GM12878 (cell line): ENCODE measurements around the gene ATP1A1. TPM values are rescaled to one million over a fixed set of nuclear protein-coding genes. Genes with fewer than 3 reads are reported as not detected.

ENCODE experiments used
- ATAC-seq: fragments of 200-7000 bp; cut with Tn5 transposase; 3 replicates; pipeline ENCODE4 v1.9.1; 2020; ENCODE audit warnings: mild to moderate bottlenecking, moderate library complexity
- BruUV-seq: library from RNA; stranded (reverse); fragments of 400-500 nt; replicated peaks from 2 replicates; lab custom pipeline; 2021; lab: Mats Ljungman, UMichigan
- CTCF ChIA-PET: fragments of 300-600 bp; sonication (Branson Sonifier 250); formaldehyde crosslinking; extraction: SDS; loops from one replicate; lab custom pipeline; 2021; ENCODE audit warnings: inconsistent platforms; lab: Yijun Ruan, JAX
- POLR2A ChIA-PET: fragments of 350-600 bp; formaldehyde crosslinking; extraction: SDS; loops from one replicate; lab custom pipeline; 2021; ENCODE audit warnings: inconsistent platforms; lab: Charles Lee
- RAD21 ChIA-PET: fragments of 300-600 bp; sonication (Branson Sonifier 250); formaldehyde crosslinking; loops from one replicate; lab custom pipeline; 2023; ENCODE audit warnings: antibody characterized with exemption; ENCODE audit not compliant: unreplicated experiment; lab: Charles Lee
- SMC1A ChIA-PET: fragments of 300-600 bp; sonication (Branson Sonifier 250); formaldehyde crosslinking; loops from one replicate; lab custom pipeline; 2023; ENCODE audit not compliant: unreplicated experiment, uncharacterized antibody; lab: Charles Lee
- DNase-seq: peaks from one replicate; pipeline ENCODE4 v3.0.0-alpha.2; 2011; ENCODE audit warnings: low read depth, low spot score
- FAIRE-seq: peaks from 3 replicates; lab custom pipeline; 2011; peaks lifted over from hg19 to GRCh38; lab: Jason Lieb, UNC
- H2AFZ ChIP-seq: 2 replicates; pipeline ENCODE4 v1.6.0; 2011; ENCODE audit warnings: low read depth, low read length, control low read depth; ENCODE audit not compliant: control insufficient read depth
- H3K27ac ChIP-seq: 2 replicates; pipeline ENCODE4 v1.5.1; 2011; ENCODE audit warnings: control low read depth; ENCODE audit not compliant: control insufficient read depth, insufficient read depth
- H3K27me3 ChIP-seq, 2 experiments: replicated peaks in 1 of 2; 2 replicates each; pipeline versions ENCODE4 v1.6.0 to v1.6.1; 2011; ENCODE audit warnings: low read length in 1 of 2; ENCODE audit not compliant: control insufficient read depth in 2 of 2, insufficient read depth in 2 of 2
- H3K36me3 ChIP-seq, 2 experiments: 2 replicates each; pipeline ENCODE4 v1.5.1; 2011; ENCODE audit warnings: low read length in 1 of 2; ENCODE audit not compliant: control insufficient read depth in 2 of 2, insufficient read depth in 2 of 2
- H3K4me1 ChIP-seq: 2 replicates; pipeline ENCODE4 v1.6.1; 2011; ENCODE audit warnings: mild to moderate bottlenecking, low read length, moderate library complexity, mixed read lengths; ENCODE audit not compliant: control insufficient read depth, insufficient read depth
- H3K4me2 ChIP-seq: 2 replicates; pipeline ENCODE4 v1.6.0; 2011; ENCODE audit warnings: control low read depth; ENCODE audit not compliant: control insufficient read depth, insufficient read depth
- H3K4me3 ChIP-seq: fragments of 200-600 bp; sonication (generic); 2 replicates; pipeline ENCODE4 v1.5.1; 2016
- H3K79me2 ChIP-seq: 2 replicates; pipeline ENCODE4 v1.6.0; 2011; ENCODE audit warnings: low read length; ENCODE audit not compliant: control insufficient read depth, insufficient read depth
- H3K9ac ChIP-seq: 2 replicates; pipeline ENCODE4 v1.8.0; 2011; ENCODE audit warnings: low read length, control low read depth, mixed read lengths; ENCODE audit not compliant: control insufficient read depth, insufficient read depth
- H3K9me3 ChIP-seq: replicated peaks from 3 replicates; pipeline ENCODE4 v1.5.1; 2011; ENCODE audit warnings: mild to moderate bottlenecking, low read length; ENCODE audit not compliant: control insufficient read depth, insufficient read depth
- H4K20me1 ChIP-seq: 2 replicates; pipeline ENCODE4 v1.6.0; 2011; ENCODE audit not compliant: control insufficient read depth, insufficient read depth
- EGR1 ChIP-seq, 2 experiments: IDR thresholded peaks; 1 replicate in 1 of 2; 2 replicates in 1 of 2; pipeline ENCODE4 v1.6.1; 2011 to 2012; ENCODE audit warnings: low read depth in 2 of 2, low read length in 2 of 2, borderline replicate concordance in 1 of 2, mild to moderate bottlenecking in 1 of 2, moderate library complexity in 1 of 2
- EZH2 ChIP-seq: IDR thresholded peaks from 2 replicates; pipeline ENCODE4 v1.6.1; 2012; ENCODE audit warnings: low read depth, mild to moderate bottlenecking, control low read depth, inconsistent platforms, low read length, borderline replicate concordance; ENCODE audit not compliant: control insufficient read depth
- HDAC2 ChIP-seq: fragments of 200-600 bp; sonication (generic); IDR thresholded peaks from 2 replicates; pipeline ENCODE4 v1.6.1; 2017
- IKZF2 ChIP-seq, 2 experiments: fragments of 450-650 bp; IDR thresholded peaks; 2 replicates each; pipeline ENCODE4 v1.6.1; 2017; ENCODE audit warnings: mild to moderate bottlenecking in 2 of 2, moderate library complexity in 2 of 2
- NR2F1 ChIP-seq: fragments of 450-650 bp; conservative IDR thresholded peaks from 2 replicates; pipeline ENCODE4 v1.6.1; 2017; ENCODE audit warnings: mild to moderate bottlenecking
- PML ChIP-seq: IDR thresholded peaks from 2 replicates; pipeline ENCODE4 v1.6.1; 2012; ENCODE audit warnings: low read length, inconsistent platforms
- POLR2AphosphoS2 ChIP-seq: IDR thresholded peaks from 2 replicates; pipeline ENCODE4 v1.6.1; 2011; ENCODE audit warnings: low read depth, mild to moderate bottlenecking, low read length, improper control_type of control experiment, moderate library complexity
- SIX5 ChIP-seq: IDR thresholded peaks from 2 replicates; pipeline ENCODE4 v1.6.1; 2011; ENCODE audit warnings: mild to moderate bottlenecking, low read depth, low read length, moderate library complexity; ENCODE audit not compliant: severe bottlenecking
- WGBS: methylation state at CpG from one replicate; pipeline ENCODE4 v1.1.6; 2016; ENCODE audit warnings: low lambda C conversion rate; ENCODE audit not compliant: insufficient replicate concordance, insufficient coverage; ENCODE audit errors: missing lambda C conversion rate; 5-methylcytosine and 5-hydroxymethylcytosine counted together
- in situ Hi-C: fragments of 300-500 bp; cut with MboI; formaldehyde crosslinking; loops from 9 replicates; pipeline ENCODE4 v1.14.3; 2018; ENCODE audit warnings: mixed read lengths
- intact Hi-C: fragments of 100-400 bp; cut with micrococcal nuclease; formaldehyde crosslinking; loops from one replicate; pipeline ENCODE4 v1.14.2; 2022; ENCODE audit not compliant: unreplicated experiment
- polyA plus RNA-seq, 11 experiments: library from polyadenylated mRNA; depleted of rRNA in 4 of 11; unstranded in 6 of 11; stranded (reverse) in 5 of 11; fragments of >200 nt; fragmentation: Nextera tagmentation in 4 of 11; fragmentation: Illumina TruSeq in 1 of 11; extraction: Ambion mirVana in 4 of 11; extraction: Trizol in 1 of 11; gene quantifications; 1 replicate in 1 of 11; 2 replicates in 10 of 11; pipeline versions ENCODE4 v1.2.1 to v1.2.3, GENCODE V29; 2011 to 2016; ENCODE audit warnings: inconsistent platforms in 2 of 11, missing spikeins in 2 of 11, low read depth in 1 of 11
- total RNA-seq, 4 experiments: library from RNA; depleted of rRNA in 3 of 4; stranded (reverse); fragments of >200 nt in 3 of 4; fragmentation: Illumina TruSeq in 1 of 4; extraction: Trizol in 1 of 4; gene quantifications; 2 replicates each; pipeline versions ENCODE4 v1.2.1 to v1.2.3, GENCODE V29; 2013 to 2021
- TF ChIP-seq, protein P1 (sequence below), 3 experiments: IDR thresholded peaks in 2 of 3; conservative IDR thresholded peaks in 1 of 3; 2 replicates each; pipeline ENCODE4 v1.5.1; 2011; ENCODE audit warnings: low read depth in 3 of 3, low read length in 3 of 3, mild to moderate bottlenecking in 3 of 3, control low read depth in 2 of 3, moderate library complexity in 2 of 3, inconsistent platforms in 1 of 3, mixed read lengths in 1 of 3; ENCODE audit not compliant: control insufficient read depth in 2 of 3, insufficient read depth in 1 of 3; ENCODE audit errors: extremely low read depth in 1 of 3
- TF ChIP-seq, protein P2 (sequence below): fragments of 450-650 bp; IDR thresholded peaks from 2 replicates; pipeline ENCODE4 v1.6.1; 2017; ENCODE audit warnings: mild to moderate bottlenecking, moderate library complexity
- TF ChIP-seq, protein P3 (sequence below): IDR thresholded peaks from 2 replicates; pipeline ENCODE4 v1.6.1; 2012; ENCODE audit warnings: mild to moderate bottlenecking, low read depth, low read length

The ATP1A1 gene
- total and polyA plus RNA-seq, 10 of the 15 experiments (the other 5 are each of a cell fraction or from before 2014, with no cell fraction given) = 113 to 566 (median 313) TPM

DNA sequence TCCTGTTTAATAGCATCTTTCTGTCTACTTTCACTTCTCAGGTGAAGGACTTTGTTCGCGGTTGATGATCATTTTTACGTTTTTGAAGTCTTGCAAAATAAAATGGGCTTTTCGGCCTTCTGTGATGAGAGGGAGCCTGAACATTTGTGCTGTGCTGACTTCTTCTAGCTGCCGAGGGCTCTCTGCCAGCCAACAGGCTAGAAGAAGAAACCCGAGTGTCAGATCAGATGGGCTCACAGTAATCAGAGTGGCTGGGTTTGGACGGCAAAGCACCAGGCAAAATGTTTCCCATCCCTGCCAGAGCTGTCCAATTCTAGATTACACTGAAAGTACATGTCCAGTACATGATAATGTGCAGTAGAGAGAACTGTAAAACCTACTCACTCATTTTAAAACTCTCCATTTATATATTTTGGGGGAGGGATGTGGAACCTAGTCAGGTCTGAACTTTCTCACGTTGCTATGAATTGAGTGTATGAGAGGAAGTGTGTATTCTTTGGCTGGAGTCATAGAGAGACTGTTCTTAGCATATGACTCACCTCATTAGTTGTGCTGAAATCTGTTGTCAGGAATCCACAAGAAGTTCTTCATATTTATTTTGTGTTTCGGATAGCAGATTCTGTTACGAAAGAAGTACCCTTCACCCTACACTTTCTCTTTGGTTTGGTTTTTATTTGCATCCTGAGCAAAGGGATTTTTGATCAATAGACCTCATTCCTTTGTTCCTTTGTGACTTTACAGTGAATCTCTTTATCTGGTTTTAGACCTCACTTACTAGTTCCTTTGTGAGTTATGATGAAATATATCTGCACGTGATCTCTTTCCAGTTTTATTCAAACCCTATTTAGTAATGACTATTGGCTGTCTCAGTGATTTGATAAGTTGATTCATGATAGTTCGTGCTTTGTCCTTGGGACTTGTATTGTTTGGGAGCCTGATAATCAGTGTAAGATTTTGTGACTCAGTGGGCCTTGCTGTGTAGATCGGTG lies 4.8 kb downstream of the ATP1A1 start:
- Histone ChIP-seq H3K9me3 (no peaks in the 10 kb centered on the region), H3K4me2 (peak overlapping the region; percentile 89), H3K4me3 (peak overlapping the region; percentile 95), H3K79me2 (peaks cover 97% of the 10 kb centered on the region), H2AFZ (peak overlapping the region; percentile 11), H3K9ac (peak overlapping the region; percentile 76), H3K27ac (peak overlapping the region; percentile 96), H3K27me3 (no peaks in the 10 kb centered on the region), H4K20me1 (no peaks in the 10 kb centered on the region), H3K36me3 (peaks cover 0 to 2% of the 10 kb centered on the region in 2 experiments; a peak in 1 of 4 replicates), H3K4me1 (peaks cover 38% of the 10 kb centered on the region)
- ChIA-PET RAD21 (interaction anchor here (1.2 to 5.4 kb wide), 4 partner anchors 40 to 239 kb away, joined by 4 to 30 read pairs (median 13); no protein-coding TSS in a partner anchor), POLR2A (interaction anchor here (2.7 to 2.9 kb wide), 3 partner anchors 9 to 40 kb away, joined by 7 to 13 read pairs (median 11); no protein-coding TSS in a partner anchor), CTCF (interaction anchor here (3.9 kb wide), 1 partner anchor 107 kb away, joined by 15 read pairs; no protein-coding TSS in a partner anchor), SMC1A (interaction anchor here (0.7 to 2.2 kb wide), 3 partner anchors 121 to 239 kb away, joined by 3 to 6 read pairs (median 4); no protein-coding TSS in a partner anchor)
- ATAC-seq (peak; percentile 60), DNase-seq (peak; percentile 96), FAIRE-seq (peak; percentile 96)
- WGBS = 2% methylated on average over 13 of the region's 13 CpGs
- no TSS peak for BruUV-seq
- intact Hi-C loops (loop anchor here (1.0 to 5.0 kb wide), 6 partner anchors 41 to 684 kb away; partner anchors contain the start of gene TTF2), in situ Hi-C loops (no loop called here)
- no peak for TF ChIP-seq EZH2
- TF ChIP-seq EGR1 (IDR thresholded peaks at IDR 0.05; ENCODE audit: borderline replicate concordance in 1 of 2, low read depth in 2 of 2, low read length in 2 of 2) = no peak
- TF ChIP-seq, protein P1, sequence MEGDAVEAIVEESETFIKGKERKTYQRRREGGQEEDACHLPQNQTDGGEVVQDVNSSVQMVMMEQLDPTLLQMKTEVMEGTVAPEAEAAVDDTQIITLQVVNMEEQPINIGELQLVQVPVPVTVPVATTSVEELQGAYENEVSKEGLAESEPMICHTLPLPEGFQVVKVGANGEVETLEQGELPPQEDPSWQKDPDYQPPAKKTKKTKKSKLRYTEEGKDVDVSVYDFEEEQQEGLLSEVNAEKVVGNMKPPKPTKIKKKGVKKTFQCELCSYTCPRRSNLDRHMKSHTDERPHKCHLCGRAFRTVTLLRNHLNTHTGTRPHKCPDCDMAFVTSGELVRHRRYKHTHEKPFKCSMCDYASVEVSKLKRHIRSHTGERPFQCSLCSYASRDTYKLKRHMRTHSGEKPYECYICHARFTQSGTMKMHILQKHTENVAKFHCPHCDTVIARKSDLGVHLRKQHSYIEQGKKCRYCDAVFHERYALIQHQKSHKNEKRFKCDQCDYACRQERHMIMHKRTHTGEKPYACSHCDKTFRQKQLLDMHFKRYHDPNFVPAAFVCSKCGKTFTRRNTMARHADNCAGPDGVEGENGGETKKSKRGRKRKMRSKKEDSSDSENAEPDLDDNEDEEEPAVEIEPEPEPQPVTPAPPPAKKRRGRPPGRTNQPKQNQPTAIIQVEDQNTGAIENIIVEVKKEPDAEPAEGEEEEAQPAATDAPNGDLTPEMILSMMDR (IDR thresholded peaks at IDR 0.05 in 2 of 3, conservative IDR thresholded peaks at IDR 0.05 in 1 of 3; ENCODE audit: control insufficient read depth in 2 of 3, extremely low read depth in 1 of 3, insufficient read depth in 1 of 3, low read depth in 3 of 3, low read length in 3 of 3) = no peak
- TF ChIP-seq POLR2AphosphoS2 = 0 out of 2 replicates have a peak, but pooled peaks have one; percentile 20
- TF ChIP-seq PML = peak; percentile 72
- TF ChIP-seq, protein P2, sequence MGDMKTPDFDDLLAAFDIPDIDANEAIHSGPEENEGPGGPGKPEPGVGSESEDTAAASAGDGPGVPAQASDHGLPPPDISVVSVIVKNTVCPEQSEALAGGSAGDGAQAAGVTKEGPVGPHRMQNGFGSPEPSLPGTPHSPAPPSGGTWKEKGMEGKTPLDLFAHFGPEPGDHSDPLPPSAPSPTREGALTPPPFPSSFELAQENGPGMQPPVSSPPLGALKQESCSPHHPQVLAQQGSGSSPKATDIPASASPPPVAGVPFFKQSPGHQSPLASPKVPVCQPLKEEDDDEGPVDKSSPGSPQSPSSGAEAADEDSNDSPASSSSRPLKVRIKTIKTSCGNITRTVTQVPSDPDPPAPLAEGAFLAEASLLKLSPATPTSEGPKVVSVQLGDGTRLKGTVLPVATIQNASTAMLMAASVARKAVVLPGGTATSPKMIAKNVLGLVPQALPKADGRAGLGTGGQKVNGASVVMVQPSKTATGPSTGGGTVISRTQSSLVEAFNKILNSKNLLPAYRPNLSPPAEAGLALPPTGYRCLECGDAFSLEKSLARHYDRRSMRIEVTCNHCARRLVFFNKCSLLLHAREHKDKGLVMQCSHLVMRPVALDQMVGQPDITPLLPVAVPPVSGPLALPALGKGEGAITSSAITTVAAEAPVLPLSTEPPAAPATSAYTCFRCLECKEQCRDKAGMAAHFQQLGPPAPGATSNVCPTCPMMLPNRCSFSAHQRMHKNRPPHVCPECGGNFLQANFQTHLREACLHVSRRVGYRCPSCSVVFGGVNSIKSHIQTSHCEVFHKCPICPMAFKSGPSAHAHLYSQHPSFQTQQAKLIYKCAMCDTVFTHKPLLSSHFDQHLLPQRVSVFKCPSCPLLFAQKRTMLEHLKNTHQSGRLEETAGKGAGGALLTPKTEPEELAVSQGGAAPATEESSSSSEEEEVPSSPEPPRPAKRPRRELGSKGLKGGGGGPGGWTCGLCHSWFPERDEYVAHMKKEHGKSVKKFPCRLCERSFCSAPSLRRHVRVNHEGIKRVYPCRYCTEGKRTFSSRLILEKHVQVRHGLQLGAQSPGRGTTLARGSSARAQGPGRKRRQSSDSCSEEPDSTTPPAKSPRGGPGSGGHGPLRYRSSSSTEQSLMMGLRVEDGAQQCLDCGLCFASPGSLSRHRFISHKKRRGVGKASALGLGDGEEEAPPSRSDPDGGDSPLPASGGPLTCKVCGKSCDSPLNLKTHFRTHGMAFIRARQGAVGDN = peak; percentile 3
- no peak for TF ChIP-seq SIX5
- no peak for TF ChIP-seq HDAC2
- TF ChIP-seq NR2F1 = no peak
- TF ChIP-seq, protein P3, sequence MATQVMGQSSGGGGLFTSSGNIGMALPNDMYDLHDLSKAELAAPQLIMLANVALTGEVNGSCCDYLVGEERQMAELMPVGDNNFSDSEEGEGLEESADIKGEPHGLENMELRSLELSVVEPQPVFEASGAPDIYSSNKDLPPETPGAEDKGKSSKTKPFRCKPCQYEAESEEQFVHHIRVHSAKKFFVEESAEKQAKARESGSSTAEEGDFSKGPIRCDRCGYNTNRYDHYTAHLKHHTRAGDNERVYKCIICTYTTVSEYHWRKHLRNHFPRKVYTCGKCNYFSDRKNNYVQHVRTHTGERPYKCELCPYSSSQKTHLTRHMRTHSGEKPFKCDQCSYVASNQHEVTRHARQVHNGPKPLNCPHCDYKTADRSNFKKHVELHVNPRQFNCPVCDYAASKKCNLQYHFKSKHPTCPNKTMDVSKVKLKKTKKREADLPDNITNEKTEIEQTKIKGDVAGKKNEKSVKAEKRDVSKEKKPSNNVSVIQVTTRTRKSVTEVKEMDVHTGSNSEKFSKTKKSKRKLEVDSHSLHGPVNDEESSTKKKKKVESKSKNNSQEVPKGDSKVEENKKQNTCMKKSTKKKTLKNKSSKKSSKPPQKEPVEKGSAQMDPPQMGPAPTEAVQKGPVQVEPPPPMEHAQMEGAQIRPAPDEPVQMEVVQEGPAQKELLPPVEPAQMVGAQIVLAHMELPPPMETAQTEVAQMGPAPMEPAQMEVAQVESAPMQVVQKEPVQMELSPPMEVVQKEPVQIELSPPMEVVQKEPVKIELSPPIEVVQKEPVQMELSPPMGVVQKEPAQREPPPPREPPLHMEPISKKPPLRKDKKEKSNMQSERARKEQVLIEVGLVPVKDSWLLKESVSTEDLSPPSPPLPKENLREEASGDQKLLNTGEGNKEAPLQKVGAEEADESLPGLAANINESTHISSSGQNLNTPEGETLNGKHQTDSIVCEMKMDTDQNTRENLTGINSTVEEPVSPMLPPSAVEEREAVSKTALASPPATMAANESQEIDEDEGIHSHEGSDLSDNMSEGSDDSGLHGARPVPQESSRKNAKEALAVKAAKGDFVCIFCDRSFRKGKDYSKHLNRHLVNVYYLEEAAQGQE = peak; percentile 32; the same call in 1 of the 2 replicates
- peak; percentile 88 to 89 for TF ChIP-seq IKZF2 (IDR thresholded peaks at IDR 0.05)
